ENCODE results near the gene ALG14.

ALG14 gene

GRCh38 chr1:94925004-94925403 is 147.7 kb downstream of the ALG14 start:
- Histone ChIP-seq H3K27me3 (ENCODE audit: control insufficient read depth, insufficient read depth, low read length, poor library complexity, severe bottlenecking) (no peaks in the 10 kb centered on the region), H3K4me3 (ENCODE audit: insufficient read depth, low read depth, low read length) (peak overlapping the region; percentile 92), H3K9me3 (ENCODE audit: control insufficient read depth, low read length) (no peaks in the 10 kb centered on the region), H3K27ac (ENCODE audit: insufficient read depth, low read depth, low read length, poor library complexity, severe bottlenecking) (peak overlapping the region; percentile 100), H3K4me1 (ENCODE audit: control insufficient read depth, insufficient read depth, low read length) (peaks cover 31% of the 10 kb centered on the region), H3K36me3 (ENCODE audit: control insufficient read depth, insufficient read depth, low read length) (no peaks in the 10 kb centered on the region)
- 0% methylated on average over 2 of the region's 2 CpGs for WGBS, 2 experiments
